IgD-negative memory B cell (primary cell): Measurements from ENCODE around the gene SIPA1L3. TPM values are rescaled to one million over a fixed set of nuclear protein-coding genes. Genes with fewer than 3 reads are reported as not detected.

Experiments used
- H3K27ac Mint-ChIP-seq, 3 donors: one replicate each; pipeline ENCODE4 v1.8.0; 2020 to 2022; ENCODE audit warnings: mild to moderate bottlenecking in 3 of 3, mixed read lengths in 3 of 3, moderate library complexity in 1 of 3
- H3K27me3 Mint-ChIP-seq: one replicate; pipeline ENCODE4 v1.8.0; 2021; ENCODE audit warnings: mixed read lengths
- H3K36me3 Mint-ChIP-seq: one replicate; pipeline ENCODE4 v1.8.0; 2020; ENCODE audit warnings: mild to moderate bottlenecking, mixed read lengths
- H3K4me1 Mint-ChIP-seq, 3 donors: one replicate each; pipeline ENCODE4 v1.8.0; 2020 to 2022; ENCODE audit warnings: mixed read lengths in 3 of 3, mild to moderate bottlenecking in 1 of 3
- H3K4me3 Mint-ChIP-seq, 4 donors: one replicate each; pipeline ENCODE4 v1.8.0; 2020 to 2022; ENCODE audit warnings: mild to moderate bottlenecking in 4 of 4, mixed read lengths in 4 of 4, moderate library complexity in 3 of 4
- H3K9me3 Mint-ChIP-seq, 3 donors: one replicate each; pipeline ENCODE4 v1.8.0; 2020 to 2021; ENCODE audit warnings: mixed read lengths in 3 of 3, mild to moderate bottlenecking in 1 of 3
- polyA plus RNA-seq: library from polyadenylated mRNA; unstranded; fragments of 300-500 nt; fragmentation: Illumina TruSeq; gene quantifications from one replicate; pipeline ENCODE4 v1.2.3, GENCODE V29; 2021

Gene SIPA1L3
- polyA plus RNA-seq, 1 donor from 2014 or later: 13.6 TPM

- Mint-ChIP-seq H3K4me1 (no peaks in the 10 kb centered on the region), H3K4me3 (no peak overlapping the region), H3K36me3 (peaks cover 18% of the 10 kb centered on the region), H3K9me3 (no peaks in the 10 kb centered on the region), H3K27ac (no peak overlapping the region), H3K27me3 (no peaks in the 10 kb centered on the region)
Measured at GRCh38 chr19:38120471-38121025, 213.5 kb downstream of the SIPA1L3 start.

GRCh38 chr19:38122402-38123093 lies 215.5 kb downstream of the SIPA1L3 start:
- no peak overlapping the region for H3K27ac Mint-ChIP-seq
- H3K4me1 Mint-ChIP-seq: peaks cover 0 to 1% (median 0%) of the 10 kb centered on the region in 3 donors
- peaks cover 20% of the 10 kb centered on the region for H3K36me3 Mint-ChIP-seq
- H3K4me3 Mint-ChIP-seq: peak overlapping the region in 1 of 4 donors; percentile 68
- no peaks in the 10 kb centered on the region for H3K27me3 Mint-ChIP-seq
- no peaks in the 10 kb centered on the region for H3K9me3 Mint-ChIP-seq

GRCh38 chr19:38125238-38125637 lies 218.2 kb downstream of the SIPA1L3 start:
- H3K4me3 Mint-ChIP-seq: no peak overlapping the region
- H3K36me3 Mint-ChIP-seq: peaks cover 12% of the 10 kb centered on the region
- peaks cover 0 to 1% (median 0%) of the 10 kb centered on the region in 3 donors for H3K4me1 Mint-ChIP-seq
- H3K27me3 Mint-ChIP-seq: no peaks in the 10 kb centered on the region
- peak overlapping the region in 1 of 3 donors; percentile 55 for H3K27ac Mint-ChIP-seq
- no peaks in the 10 kb centered on the region for H3K9me3 Mint-ChIP-seq

- Mint-ChIP-seq H3K9me3 (no peaks in the 10 kb centered on the region), H3K27me3 (no peaks in the 10 kb centered on the region), H3K4me3 (peak overlapping the region in 1 of 4 donors; percentile 16), H3K36me3 (peaks cover 11% of the 10 kb centered on the region), H3K4me1 (peaks cover 0 to 3% (median 1%) of the 10 kb centered on the region in 3 donors), H3K27ac (no peak overlapping the region)
Measured at GRCh38 chr19:38130399-38130798, 223.4 kb downstream of the SIPA1L3 start.

- peaks cover 0 to 3% (median 0%) of the 10 kb centered on the region in 3 donors for H3K4me1 Mint-ChIP-seq
- H3K27me3 Mint-ChIP-seq: no peaks in the 10 kb centered on the region
- H3K27ac Mint-ChIP-seq: peak overlapping the region; percentile 43 to 63 (median 62)
- peaks cover 9% of the 10 kb centered on the region for H3K36me3 Mint-ChIP-seq
- no peak overlapping the region for H3K4me3 Mint-ChIP-seq
- no peaks in the 10 kb centered on the region for H3K9me3 Mint-ChIP-seq
Measured at GRCh38 chr19:38132781-38133180, 225.8 kb downstream of the SIPA1L3 start.

- Mint-ChIP-seq H3K4me1 (peaks cover 0 to 3% (median 0%) of the 10 kb centered on the region in 3 donors), H3K27ac (peak overlapping the region; percentile 43 to 63 (median 62)), H3K4me3 (peak overlapping the region in 1 of 4 donors; percentile 76), H3K36me3 (peaks cover 12% of the 10 kb centered on the region), H3K9me3 (no peaks in the 10 kb centered on the region), H3K27me3 (no peaks in the 10 kb centered on the region)
Measured at GRCh38 chr19:38133319-38133718, 226.3 kb downstream of the SIPA1L3 start.

GRCh38 chr19:38134540-38135149 lies 227.6 kb downstream of the SIPA1L3 start:
- peaks cover 0 to 5% (median 0%) of the 10 kb centered on the region in 3 donors for H3K4me1 Mint-ChIP-seq
- H3K36me3 Mint-ChIP-seq: peaks cover 15% of the 10 kb centered on the region
- H3K27me3 Mint-ChIP-seq: no peaks in the 10 kb centered on the region
- no peak overlapping the region for H3K4me3 Mint-ChIP-seq
- H3K9me3 Mint-ChIP-seq: no peaks in the 10 kb centered on the region
- H3K27ac Mint-ChIP-seq: no peak overlapping the region

GRCh38 chr19:38135150-38135998 lies 228.4 kb downstream of the SIPA1L3 start:
- Mint-ChIP-seq H3K4me1 (peaks cover 0 to 5% (median 0%) of the 10 kb centered on the region in 3 donors), H3K27ac (no peak overlapping the region), H3K4me3 (no peak overlapping the region), H3K36me3 (peaks cover 15% of the 10 kb centered on the region), H3K27me3 (no peaks in the 10 kb centered on the region), H3K9me3 (no peaks in the 10 kb centered on the region)

GRCh38 chr19:38139122-38139521 lies 232.1 kb downstream of the SIPA1L3 start:
- Mint-ChIP-seq H3K27ac (peak overlapping the region in 1 of 3 donors; percentile 23), H3K4me1 (peaks cover 0 to 2% (median 0%) of the 10 kb centered on the region in 3 donors), H3K4me3 (no peak overlapping the region), H3K9me3 (no peaks in the 10 kb centered on the region), H3K27me3 (no peaks in the 10 kb centered on the region), H3K36me3 (peaks cover 8% of the 10 kb centered on the region)

GRCh38 chr19:38141108-38141507 lies 234.1 kb downstream of the SIPA1L3 start:
- Mint-ChIP-seq H3K27me3 (no peaks in the 10 kb centered on the region), H3K27ac (peak overlapping the region in 1 of 3 donors; percentile 81), H3K9me3 (no peaks in the 10 kb centered on the region), H3K4me3 (no peak overlapping the region), H3K4me1 (peaks cover 0 to 2% (median 0%) of the 10 kb centered on the region in 3 donors), H3K36me3 (peaks cover 5% of the 10 kb centered on the region)

- Mint-ChIP-seq H3K4me3 (peak overlapping the region in 1 of 4 donors; percentile 73), H3K9me3 (no peaks in the 10 kb centered on the region), H3K4me1 (peaks cover 0 to 2% (median 0%) of the 10 kb centered on the region in 3 donors), H3K36me3 (peaks cover 5% of the 10 kb centered on the region), H3K27ac (peak overlapping the region in 1 of 3 donors; percentile 76), H3K27me3 (no peaks in the 10 kb centered on the region)
Measured at GRCh38 chr19:38142176-38143035, 235.4 kb downstream of the SIPA1L3 start.

- H3K27me3 Mint-ChIP-seq: no peaks in the 10 kb centered on the region
- H3K36me3 Mint-ChIP-seq: peaks cover 2% of the 10 kb centered on the region
- H3K27ac Mint-ChIP-seq: no peak overlapping the region
- H3K9me3 Mint-ChIP-seq: no peaks in the 10 kb centered on the region
- peaks cover 0 to 2% (median 0%) of the 10 kb centered on the region in 3 donors for H3K4me1 Mint-ChIP-seq
- H3K4me3 Mint-ChIP-seq: no peak overlapping the region
Measured at GRCh38 chr19:38143847-38144246, 236.8 kb downstream of the SIPA1L3 start.

GRCh38 chr19:38144667-38145066 lies 237.7 kb downstream of the SIPA1L3 start:
- H3K27ac Mint-ChIP-seq: peak overlapping the region in 1 of 3 donors; percentile 58
- H3K27me3 Mint-ChIP-seq: no peaks in the 10 kb centered on the region
- no peaks in the 10 kb centered on the region for H3K9me3 Mint-ChIP-seq
- H3K4me3 Mint-ChIP-seq: no peak overlapping the region
- H3K36me3 Mint-ChIP-seq: no peaks in the 10 kb centered on the region
- no peaks in the 10 kb centered on the region for H3K4me1 Mint-ChIP-seq

GRCh38 chr19:38145623-38146022 lies 238.6 kb downstream of the SIPA1L3 start:
- Mint-ChIP-seq H3K27ac (no peak overlapping the region), H3K27me3 (no peaks in the 10 kb centered on the region), H3K4me3 (no peak overlapping the region), H3K4me1 (peaks cover 0 to 3% (median 0%) of the 10 kb centered on the region in 3 donors), H3K36me3 (no peaks in the 10 kb centered on the region), H3K9me3 (no peaks in the 10 kb centered on the region)
